Ureter (tissue), 1 donor: ENCODE measurements around the gene TBL1XR1. TPM values are rescaled to one million over a fixed set of nuclear protein-coding genes. Genes with fewer than 3 reads are reported as not detected.

Source experiments
- DNase-seq: peaks from one replicate; pipeline ENCODE4 v3.0.0-alpha.2; 2020; ENCODE audit warnings: low spot score
- total RNA-seq: library from RNA; stranded (reverse); gene quantifications from one replicate; pipeline ENCODE4 v1.2.4, GENCODE V29; 2023
- donor health status: DM: yes; HTN: yes; CAD: no.

The TBL1XR1 gene
- total RNA-seq: 181 TPM

GRCh38 chr3:177197041-177197726, at the start of gene TBL1XR1:
Gene TBL1XR1, minus strand, starts transcription at chr3:177197482. Its CDS starts 132,505 bp downstream, at chr3:177064977.
- DNase-seq: peak; percentile 94

GRCh38 chr3:177245250-177245649, 48.0 kb upstream of the TBL1XR1 start:
- DNase-seq: no peak

GRCh38 chr3:177244606-177245005, 47.3 kb upstream of the TBL1XR1 start:
- no peak for DNase-seq

- no peak for DNase-seq
These were observed 41.5 kb upstream of the TBL1XR1 start for GRCh38 chr3:177238686-177239216.

GRCh38 chr3:177237206-177237605, 39.9 kb upstream of the TBL1XR1 start:
- DNase-seq: no peak

- no peak for DNase-seq
These were observed 39.4 kb upstream of the TBL1XR1 start for GRCh38 chr3:177236704-177237103.

- DNase-seq: no peak
These were observed 36.8 kb upstream of the TBL1XR1 start for GRCh38 chr3:177234121-177234520.

- DNase-seq: no peak
These were observed 34.0 kb upstream of the TBL1XR1 start for GRCh38 chr3:177231242-177231641.

- DNase-seq: no peak
These were observed 33.4 kb upstream of the TBL1XR1 start for GRCh38 chr3:177230641-177231040.

GRCh38 chr3:177229791-177230190, 32.5 kb upstream of the TBL1XR1 start:
- DNase-seq: no peak

GRCh38 chr3:177228601-177229190, 31.4 kb upstream of the TBL1XR1 start:
- DNase-seq: no peak

GRCh38 chr3:177224414-177224813, 27.1 kb upstream of the TBL1XR1 start:
- DNase-seq: no peak

GRCh38 chr3:177221744-177222143, 24.5 kb upstream of the TBL1XR1 start:
- no peak for DNase-seq

- DNase-seq: no peak
These were observed 23.1 kb upstream of the TBL1XR1 start for GRCh38 chr3:177220136-177220974.

GRCh38 chr3:177213801-177214535, 16.7 kb upstream of the TBL1XR1 start:
- no peak for DNase-seq

GRCh38 chr3:177212756-177213155, 15.5 kb upstream of the TBL1XR1 start:
- DNase-seq: no peak

- DNase-seq: no peak
These were observed 15.0 kb upstream of the TBL1XR1 start for GRCh38 chr3:177212278-177212610.

- peak; percentile 77 for DNase-seq
These were observed 14.4 kb upstream of the TBL1XR1 start for GRCh38 chr3:177211503-177212277.

GRCh38 chr3:177210744-177211502, 13.6 kb upstream of the TBL1XR1 start:
- no peak for DNase-seq

GRCh38 chr3:177209509-177209908, 12.2 kb upstream of the TBL1XR1 start:
- DNase-seq: no peak
